ENCODE results near the gene XPR1.

DNA sequence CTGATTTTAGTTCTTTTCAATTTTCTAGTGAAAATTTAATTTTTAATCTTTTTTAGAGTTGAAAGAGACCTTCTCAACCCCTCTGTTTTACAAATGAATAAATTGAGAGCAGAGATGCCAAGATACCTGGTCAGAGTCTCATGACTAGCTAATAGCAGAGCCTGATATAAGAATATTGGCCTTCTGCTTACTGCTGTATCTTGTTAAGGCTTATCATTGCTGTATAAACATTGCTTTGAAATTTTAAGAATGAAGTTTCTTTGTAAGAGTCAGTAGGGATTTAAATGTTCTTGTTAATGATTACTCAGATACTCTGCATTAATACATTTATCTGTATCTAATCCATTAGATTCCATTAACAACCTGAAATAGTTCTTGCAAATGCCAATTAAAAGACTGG lies 9.8 kb downstream of the XPR1 start:
- no peak for TF ChIP-seq YY1 (IDR thresholded peaks at IDR 0.05; ENCODE audit: low read depth)
- no peak for TF ChIP-seq MAX (IDR thresholded peaks at IDR 0.05)
- no peak for TF ChIP-seq CREB1 (IDR thresholded peaks at IDR 0.05; ENCODE audit: low read depth)
- no peak for TF ChIP-seq USF1 (IDR thresholded peaks at IDR 0.05)
- no peak for TF ChIP-seq EP300 (IDR thresholded peaks at IDR 0.05; ENCODE audit: borderline replicate concordance)
- TF ChIP-seq TAF1 (IDR thresholded peaks at IDR 0.05; ENCODE audit: low read depth): no peak
- TF ChIP-seq NFIC (IDR thresholded peaks at IDR 0.05): no peak

All from Ishikawa (cell line).